ENCODE results near the gene SPATA6L. TPM values are rescaled to one million over a fixed set of nuclear protein-coding genes. Genes with fewer than 3 reads are reported as not detected.
A peak's percentile ranks its signal among the peaks of the same experiment; 100 is the strongest.

SPATA6L gene
- total and polyA plus RNA-seq, 10 of the 15 experiments (the other 5 are each of a cell fraction or from before 2014, with no cell fraction given): 0.37 to 1.6 (median 0.91) TPM

- TF ChIP-seq ELK1 (IDR thresholded peaks at IDR 0.05; ENCODE audit: low read depth, low read length) (no peak), BACH1 (IDR thresholded peaks at IDR 0.05; ENCODE audit: borderline replicate concordance) (no peak), IRF4 (IDR thresholded peaks at IDR 0.05; ENCODE audit: low read depth, low read length) (peak; percentile 69; the same call in 1 of the 2 replicates), SPI1 (IDR thresholded peaks at IDR 0.05; ENCODE audit: borderline replicate concordance, insufficient read depth, low read depth, low read length) (peak; percentile 61; the same call in 1 of the 2 replicates), NFYB (IDR thresholded peaks at IDR 0.05; ENCODE audit: insufficient read depth, low read depth, low read length) (no peak), JUNB (IDR thresholded peaks at IDR 0.05) (peak; percentile 76), ZNF217 (IDR thresholded peaks at IDR 0.05) (no peak), SUPT20H (IDR thresholded peaks at IDR 0.05; ENCODE audit: borderline replicate concordance, control insufficient read depth, low read depth, low read length) (no peak), MXI1 (IDR thresholded peaks at IDR 0.05; ENCODE audit: low read depth, low read length) (no peak), HDGF (IDR thresholded peaks at IDR 0.05) (no peak), BHLHE40 (IDR thresholded peaks at IDR 0.05; ENCODE audit: borderline replicate concordance in 1 of 2, low read depth in 2 of 2, low read length in 1 of 2) (0 out of 4 replicates have a peak, but pooled peaks of 1 of the 2 experiments have one; percentile 27), RUNX3 (IDR thresholded peaks at IDR 0.05; ENCODE audit: low read length) (no peak; the same call in 1 of the 2 replicates), IRF3 (IDR thresholded peaks at IDR 0.05) (no peak), NKRF (conservative IDR thresholded peaks at IDR 0.05) (no peak), PAX5 (IDR thresholded peaks at IDR 0.05; ENCODE audit: borderline replicate concordance, low read depth, low read length) (peak; percentile 53; the same call in 1 of the 2 replicates), NR2C2 (IDR thresholded peaks at IDR 0.05; ENCODE audit: borderline replicate concordance, control insufficient read depth, insufficient read length, low read depth) (no peak), BCLAF1 (IDR thresholded peaks at IDR 0.05) (no peak)
These were observed 106.8 kb downstream of the SPATA6L start (continued) for GRCh38 chr9:4559261-4560182.

Measured in GM12878 (cell line).